DMS 273 treated with DMSO at 0.1 percent for 48 hours (cell line): ENCODE data around the gene CCAR1.
"Not testable (repeated sequence)": the region's sequence is repeated elsewhere in the genome, so short reads cannot be mapped to it uniquely, and the experiment has no call there.

ENCODE experiments used
- DNase-seq: peaks from one replicate; lab custom pipeline; 2025; lab: John Stamatoyannopoulos, UW

CCAR1 gene

GRCh38 chr10:68759223-68759863, 38.3 kb downstream of the CCAR1 start:
- no peak for DNase-seq

- no peak for DNase-seq
These were observed 38.9 kb downstream of the CCAR1 start for GRCh38 chr10:68759967-68760366.

GRCh38 chr10:68767407-68767806, 46.4 kb downstream of the CCAR1 start:
- DNase-seq: not testable (repeated sequence)

- no peak for DNase-seq
These were observed 60.9 kb downstream of the CCAR1 start for GRCh38 chr10:68781613-68782574.

- no peak for DNase-seq
These were observed 63.4 kb downstream of the CCAR1 start for GRCh38 chr10:68784476-68784875.

- DNase-seq: no peak
These were observed 66.8 kb downstream of the CCAR1 start for GRCh38 chr10:68787813-68788212.

GRCh38 chr10:68790476-68790875, 69.4 kb downstream of the CCAR1 start:
- no peak for DNase-seq

- DNase-seq: no peak
These were observed 71.1 kb downstream of the CCAR1 start for GRCh38 chr10:68792115-68792514.

- DNase-seq: no peak
These were observed 75.0 kb downstream of the CCAR1 start for GRCh38 chr10:68795886-68796532.

GRCh38 chr10:68796605-68797004, 75.6 kb downstream of the CCAR1 start:
- DNase-seq: no peak

GRCh38 chr10:68800211-68800610, 79.2 kb downstream of the CCAR1 start:
- no peak for DNase-seq

- no peak for DNase-seq
These were observed 83.7 kb downstream of the CCAR1 start for GRCh38 chr10:68804692-68805091.

- not testable (repeated sequence) for DNase-seq
These were observed 89.8 kb downstream of the CCAR1 start for GRCh38 chr10:68810830-68811229.

- DNase-seq: no peak
These were observed 90.4 kb downstream of the CCAR1 start for GRCh38 chr10:68811314-68812009.

- DNase-seq: no peak
These were observed 91.4 kb downstream of the CCAR1 start for GRCh38 chr10:68812420-68812819.

- DNase-seq: no peak
These were observed 92.5 kb downstream of the CCAR1 start for GRCh38 chr10:68813559-68813958.

GRCh38 chr10:68816796-68817412, 95.9 kb downstream of the CCAR1 start:
- no peak for DNase-seq

GRCh38 chr10:68820359-68820758, 99.3 kb downstream of the CCAR1 start:
- not testable (repeated sequence) for DNase-seq

- DNase-seq: not testable (repeated sequence)
These were observed 101.6 kb downstream of the CCAR1 start for GRCh38 chr10:68822626-68823025.

- DNase-seq: no peak
These were observed 105.9 kb downstream of the CCAR1 start, which contains the start of gene STOX1 for GRCh38 chr10:68826764-68827591. Gene STOX1, plus strand, starts transcription at chr10:68827531. Its CDS starts 93 bp downstream, at chr10:68827624.

GRCh38 chr10:68827592-68827959, 106.5 kb downstream of the CCAR1 start:
- not testable (repeated sequence) for DNase-seq
